DND-41 (cell line): Measurements from ENCODE around the gene FUT3.

Experiments used
- CTCF ChIP-seq: IDR thresholded peaks from 2 replicates; pipeline ENCODE4 v1.5.1; 2012; ENCODE audit warnings: borderline replicate concordance, low read length, moderate library complexity, mild to moderate bottlenecking; ENCODE audit not compliant: poor library complexity, severe bottlenecking; ENCODE audit errors: extremely low read depth
- EZH2 ChIP-seq: IDR thresholded peaks from 3 replicates; pipeline ENCODE4 v1.6.1; 2012; ENCODE audit warnings: borderline replicate concordance, low read depth, mild to moderate bottlenecking, moderate library complexity, low read length, inconsistent platforms; ENCODE audit not compliant: severe bottlenecking

- TF ChIP-seq CTCF, result no peak
- no peak for TF ChIP-seq EZH2
Observed at GRCh38 chr19:5798244-5798643, 53.0 kb downstream of the FUT3 start.
